ENCODE results near the gene AHRR. TPM values are rescaled to one million over a fixed set of nuclear protein-coding genes. Genes with fewer than 3 reads are reported as not detected.

Gene AHRR
- total and polyA plus RNA-seq, 10 of the 15 experiments (the other 5 are each of a cell fraction or from before 2014, with no cell fraction given): 0.90 to 35.2 (median 19.2) TPM

GRCh38 chr5:407051-407450, 85.5 kb downstream of the AHRR start:
- no peak for FAIRE-seq
- no TSS peak for BruUV-seq (replicated peaks)
- H3K27ac ChIP-seq (ENCODE audit: control insufficient read depth, insufficient read depth): no peak overlapping the region
- TF ChIP-seq NFYA (IDR thresholded peaks at IDR 0.05; ENCODE audit: borderline replicate concordance, low read depth, low read length) (no peak), CBFB (IDR thresholded peaks at IDR 0.05; ENCODE audit: low read depth) (no peak), FOXM1 (IDR thresholded peaks at IDR 0.05; ENCODE audit: low read depth, low read length) (no peak), ATF7 (IDR thresholded peaks at IDR 0.05; ENCODE audit: low read depth) (no peak), YY1 (IDR thresholded peaks at IDR 0.05; ENCODE audit: low read depth, low read length) (no peak), IKZF1 (conservative IDR thresholded peaks at IDR 0.05) (no peak), IRF4 (IDR thresholded peaks at IDR 0.05; ENCODE audit: low read depth, low read length) (no peak), RUNX3 (IDR thresholded peaks at IDR 0.05; ENCODE audit: low read length) (no peak), RB1 (IDR thresholded peaks at IDR 0.05; ENCODE audit: borderline replicate concordance) (no peak), BCL11A (IDR thresholded peaks at IDR 0.05; ENCODE audit: low read depth, low read length) (no peak), ZBTB33 (IDR thresholded peaks at IDR 0.05) (no peak), CHD2 (IDR thresholded peaks at IDR 0.05; ENCODE audit: borderline replicate concordance, low read depth, low read length) (no peak), SMC3 (IDR thresholded peaks at IDR 0.05; ENCODE audit: borderline replicate concordance, low read length) (no peak), POLR2AphosphoS5 (IDR thresholded peaks at IDR 0.05; ENCODE audit: low read length) (no peak), PAX5 (IDR thresholded peaks at IDR 0.05; ENCODE audit: borderline replicate concordance, low read depth, low read length) (no peak)
- no peaks in the 10 kb centered on the region for H3K27me3 ChIP-seq (replicated peaks in 1 of 2; ENCODE audit: control insufficient read depth in 2 of 2, insufficient read depth in 2 of 2, low read length in 1 of 2)
- WGBS (ENCODE audit: insufficient coverage, insufficient replicate concordance, low lambda C conversion rate, missing lambda C conversion rate): 93% methylated on average over 6 of the region's 6 CpGs
- no peaks in the 10 kb centered on the region for H4K20me1 ChIP-seq (ENCODE audit: control insufficient read depth, insufficient read depth)
- intact Hi-C loops (cut with micrococcal nuclease; ENCODE audit: unreplicated experiment) (no loop called here), in situ Hi-C loops (cut with MboI) (no loop called here)
- H3K9me3 ChIP-seq (replicated peaks; ENCODE audit: control insufficient read depth, insufficient read depth, low read length): peaks cover under 1% of the 10 kb centered on the region; the same call in 2 of the 3 replicates
- H3K4me1 ChIP-seq (ENCODE audit: control insufficient read depth, insufficient read depth, low read length): peaks cover 17% of the 10 kb centered on the region
- CTCF ChIA-PET: interaction anchor here (1.3 kb wide), 1 partner anchor 11 kb away, joined by 5 read pairs; no protein-coding TSS in a partner anchor
- no peak for DNase-seq (ENCODE audit: low read depth, low spot score)
- H2AFZ ChIP-seq (ENCODE audit: control insufficient read depth, low read depth, low read length): no peak overlapping the region
- no peak overlapping the region for H3K4me3 ChIP-seq
- RAD21 ChIA-PET (ENCODE audit: unreplicated experiment): no interaction called here
- POLR2A ChIA-PET: interaction anchor here (1.1 kb wide), 1 partner anchor 83 kb away, joined by 3 read pairs; no protein-coding TSS in a partner anchor
- H3K4me2 ChIP-seq (ENCODE audit: control insufficient read depth, insufficient read depth): no peak overlapping the region
- H3K79me2 ChIP-seq (ENCODE audit: control insufficient read depth, insufficient read depth, low read length): no peaks in the 10 kb centered on the region; the same call in 1 of the 2 replicates
- no peak for ATAC-seq
- SMC1A ChIA-PET (ENCODE audit: uncharacterized antibody, unreplicated experiment): interaction anchor here (0.8 to 1.2 kb wide), 3 partner anchors 16 to 70 kb away, joined by 3 to 4 read pairs (median 4); no protein-coding TSS in a partner anchor
- H3K9ac ChIP-seq (ENCODE audit: control insufficient read depth, insufficient read depth, low read length): no peak overlapping the region
- peaks cover under 1 to 2% of the 10 kb centered on the region in 2 experiments; a peak in 2 of 4 replicates for H3K36me3 ChIP-seq (ENCODE audit: control insufficient read depth in 2 of 2, insufficient read depth in 2 of 2, low read length in 1 of 2)

Data from GM12878 (cell line).